Skeletal muscle satellite cell (primary cell): ENCODE results near the gene LANCL2.

Experiments
- H3K27me3 ChIP-seq: 2 replicates; pipeline ENCODE4 v1.7.0; 2013; ENCODE audit warnings: low read length; ENCODE audit not compliant: control insufficient read depth, insufficient read depth
- H3K36me3 ChIP-seq: 2 replicates; pipeline ENCODE4 v1.7.0; 2013; ENCODE audit warnings: mild to moderate bottlenecking, control low read depth, low read length; ENCODE audit not compliant: insufficient read depth
- H3K4me1 ChIP-seq: 2 replicates; pipeline ENCODE4 v1.7.0; 2013; ENCODE audit warnings: low read length; ENCODE audit not compliant: control insufficient read depth, insufficient read depth
- H3K4me2 ChIP-seq: 2 replicates; pipeline ENCODE4 v1.7.0; 2013; ENCODE audit warnings: mild to moderate bottlenecking, low read length
- H3K4me3 ChIP-seq: 2 replicates; pipeline ENCODE4 v1.7.0; 2013; ENCODE audit warnings: low read length
- H3K9ac ChIP-seq: 2 replicates; pipeline ENCODE4 v1.7.0; 2013; ENCODE audit warnings: mild to moderate bottlenecking, low read depth, low read length, moderate library complexity
- H3K9me3 ChIP-seq: replicated peaks from 2 replicates; pipeline ENCODE4 v1.7.0; 2013; ENCODE audit warnings: mild to moderate bottlenecking, control low read depth, low read length

LANCL2 gene

DNA sequence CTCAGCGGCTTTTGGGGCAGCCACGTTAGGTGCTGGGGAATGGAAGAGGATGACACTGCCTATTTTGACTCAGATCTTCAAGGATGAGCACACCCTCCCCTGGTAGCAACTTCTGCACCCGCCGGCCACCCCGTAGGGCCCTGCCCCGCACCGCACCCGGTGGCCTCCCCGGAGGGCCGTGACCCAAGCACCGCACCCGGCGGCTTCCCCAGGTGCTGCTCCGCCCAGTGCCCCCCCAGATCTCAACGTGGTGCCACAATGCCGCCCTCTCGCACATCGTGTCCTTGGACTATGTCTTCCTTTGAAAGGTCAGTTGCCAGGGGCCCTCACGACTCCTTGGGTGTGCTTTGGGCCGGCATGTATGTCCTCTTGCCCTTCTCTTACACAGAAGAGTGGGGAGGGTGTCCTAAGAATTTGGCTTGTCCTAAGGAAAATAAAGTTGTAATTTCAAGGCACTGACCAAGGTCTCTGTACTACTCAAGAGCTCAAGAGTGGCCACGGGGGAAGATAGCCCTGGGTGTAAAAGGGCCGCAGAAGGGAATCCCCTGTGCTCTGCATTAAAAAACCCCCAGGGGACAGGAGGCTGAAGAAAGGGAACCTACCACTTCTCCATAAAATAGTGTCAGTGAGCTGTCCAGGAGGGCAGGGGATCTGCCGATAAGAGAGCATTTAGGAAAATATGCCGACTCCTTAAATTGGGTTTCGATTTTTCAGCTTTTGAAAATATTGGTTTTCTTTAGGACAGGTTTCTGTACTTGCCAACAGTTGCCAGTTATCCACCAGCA is 1.6 kb upstream of the LANCL2 start:
- peaks cover 15% of the 10 kb centered on the region for H3K4me1 ChIP-seq
- H3K4me2 ChIP-seq, result no peak overlapping the region
- no peaks in the 10 kb centered on the region for H3K27me3 ChIP-seq
- no peaks in the 10 kb centered on the region for H3K36me3 ChIP-seq
- H3K4me3 ChIP-seq, result no peak overlapping the region
- H3K9me3 ChIP-seq, result no peaks in the 10 kb centered on the region
- H3K9ac ChIP-seq, result no peak overlapping the region

DNA sequence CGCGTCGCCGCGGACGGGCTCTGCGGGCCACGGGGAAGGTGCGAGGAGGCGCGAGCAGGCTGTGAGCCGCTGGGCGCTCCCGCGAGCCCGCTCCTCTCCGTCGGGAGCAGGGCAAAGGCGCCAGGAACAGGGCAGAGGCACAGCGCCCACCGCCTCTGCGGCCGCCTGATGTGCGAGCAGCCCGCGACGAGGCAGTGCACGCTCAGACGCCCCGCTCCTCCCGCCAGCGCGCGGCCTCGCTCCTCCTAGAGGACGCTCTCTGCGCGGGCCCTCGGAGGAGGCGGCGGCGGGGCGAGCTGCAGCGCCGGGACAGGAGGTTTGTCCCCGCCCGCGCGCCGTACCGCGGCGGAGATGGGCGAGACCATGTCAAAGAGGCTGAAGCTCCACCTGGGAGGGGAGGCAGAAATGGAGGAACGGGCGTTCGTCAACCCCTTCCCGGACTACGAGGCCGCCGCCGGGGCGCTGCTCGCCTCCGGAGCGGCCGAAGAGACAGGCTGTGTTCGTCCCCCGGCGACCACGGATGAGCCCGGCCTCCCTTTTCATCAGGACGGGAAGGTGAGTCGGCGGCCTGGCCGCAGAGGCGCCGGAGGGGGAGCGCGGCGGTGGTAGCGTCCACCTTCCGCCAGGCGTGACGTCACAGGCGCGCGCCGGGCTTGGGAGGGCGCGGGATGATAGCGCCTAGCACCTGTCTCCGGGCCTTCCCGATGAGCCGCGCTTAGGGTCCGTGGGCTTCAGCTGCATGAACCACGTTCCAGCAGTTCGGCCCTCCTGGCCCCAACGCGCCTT is 731 bp downstream of the LANCL2 start:
- H3K4me2 ChIP-seq, result peak overlapping the region; percentile 81
- H3K9me3 ChIP-seq, result no peaks in the 10 kb centered on the region
- H3K36me3 ChIP-seq, result no peaks in the 10 kb centered on the region
- H3K27me3 ChIP-seq, result no peaks in the 10 kb centered on the region
- peak overlapping the region; percentile 88 for H3K4me3 ChIP-seq
- peak overlapping the region; percentile 99 for H3K9ac ChIP-seq
- H3K4me1 ChIP-seq, result peaks cover 25% of the 10 kb centered on the region

- peak overlapping the region; percentile 88 for H3K4me3 ChIP-seq
- no peaks in the 10 kb centered on the region for H3K27me3 ChIP-seq
- peaks cover 25% of the 10 kb centered on the region for H3K4me1 ChIP-seq
- H3K9me3 ChIP-seq, result no peaks in the 10 kb centered on the region
- no peaks in the 10 kb centered on the region for H3K36me3 ChIP-seq
- H3K9ac ChIP-seq, result peak overlapping the region; percentile 99
- peak overlapping the region; percentile 81 for H3K4me2 ChIP-seq
Measured at GRCh38 chr7:55366461-55367070, 1.4 kb downstream of the LANCL2 start.

- Histone ChIP-seq H3K36me3 (no peaks in the 10 kb centered on the region), H3K4me2 (peak overlapping the region; percentile 81), H3K4me3 (peak overlapping the region; percentile 88), H3K9me3 (no peaks in the 10 kb centered on the region), H3K4me1 (peaks cover 25% of the 10 kb centered on the region), H3K27me3 (no peaks in the 10 kb centered on the region), H3K9ac (peak overlapping the region; percentile 99)
Measured at GRCh38 chr7:55367283-55367840, 2.2 kb downstream of the LANCL2 start.

DNA sequence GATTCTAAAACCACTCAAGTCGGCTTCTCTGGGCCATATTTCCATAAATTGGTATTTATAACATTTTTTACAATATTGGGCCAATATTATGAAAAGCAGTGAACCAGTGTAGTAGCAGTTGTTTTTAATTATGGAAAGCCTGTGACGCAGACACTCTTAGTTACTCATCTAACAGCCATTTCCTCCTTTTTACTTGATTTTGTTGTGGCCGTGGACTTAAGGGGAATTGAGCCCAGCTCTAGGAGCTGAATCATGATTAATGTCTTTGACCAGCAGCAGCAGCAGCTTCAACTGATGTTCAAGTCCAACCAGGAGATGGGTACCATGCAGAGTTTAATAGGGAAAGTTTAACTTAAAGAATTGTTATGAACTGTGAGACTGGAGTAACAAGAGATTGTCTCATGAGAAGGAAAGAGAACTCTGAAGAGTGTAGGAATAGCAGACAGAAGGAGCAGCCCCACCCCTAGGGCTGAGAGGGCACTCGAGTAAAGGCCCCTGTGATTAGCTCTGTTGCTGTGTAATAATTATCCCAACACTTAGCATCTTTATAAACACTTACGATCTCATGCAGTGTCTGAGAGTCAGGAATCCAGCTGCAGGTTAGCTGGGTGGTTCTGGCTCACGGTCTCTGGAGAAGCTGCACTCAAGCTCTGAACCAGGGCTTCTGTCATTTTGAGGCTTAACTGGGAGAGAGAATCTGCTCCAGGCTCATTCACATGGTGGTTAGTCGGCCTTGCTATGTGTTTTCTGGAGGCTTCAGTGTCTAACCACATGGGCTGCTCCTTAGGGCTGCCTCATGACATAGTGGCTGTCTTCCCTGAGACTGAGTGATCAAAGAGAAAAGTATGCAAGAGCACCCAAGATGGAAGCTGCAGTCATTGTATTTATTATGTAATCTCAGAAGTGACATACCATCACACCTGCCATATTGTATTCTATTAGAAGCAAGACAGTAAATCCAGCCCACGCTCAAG is 4.6 kb downstream of the LANCL2 start:
- Histone ChIP-seq H3K9me3 (no peaks in the 10 kb centered on the region), H3K36me3 (no peaks in the 10 kb centered on the region), H3K27me3 (no peaks in the 10 kb centered on the region), H3K4me3 (peak overlapping the region; percentile 33), H3K4me2 (peak overlapping the region; percentile 56), H3K4me1 (peaks cover 22% of the 10 kb centered on the region), H3K9ac (peak overlapping the region; percentile 62)

GRCh38 chr7:55374213-55374612 is 9.1 kb downstream of the LANCL2 start:
- Histone ChIP-seq H3K9me3 (no peaks in the 10 kb centered on the region), H3K4me3 (no peak overlapping the region), H3K4me1 (peaks cover 11% of the 10 kb centered on the region), H3K36me3 (no peaks in the 10 kb centered on the region), H3K27me3 (no peaks in the 10 kb centered on the region), H3K9ac (no peak overlapping the region), H3K4me2 (no peak overlapping the region)

- Histone ChIP-seq H3K4me2 (no peak overlapping the region), H3K36me3 (no peaks in the 10 kb centered on the region), H3K4me1 (peaks cover 3% of the 10 kb centered on the region), H3K27me3 (no peaks in the 10 kb centered on the region), H3K4me3 (no peak overlapping the region), H3K9ac (no peak overlapping the region), H3K9me3 (no peaks in the 10 kb centered on the region)
Measured at GRCh38 chr7:55375237-55375636, 10.1 kb downstream of the LANCL2 start.

DNA sequence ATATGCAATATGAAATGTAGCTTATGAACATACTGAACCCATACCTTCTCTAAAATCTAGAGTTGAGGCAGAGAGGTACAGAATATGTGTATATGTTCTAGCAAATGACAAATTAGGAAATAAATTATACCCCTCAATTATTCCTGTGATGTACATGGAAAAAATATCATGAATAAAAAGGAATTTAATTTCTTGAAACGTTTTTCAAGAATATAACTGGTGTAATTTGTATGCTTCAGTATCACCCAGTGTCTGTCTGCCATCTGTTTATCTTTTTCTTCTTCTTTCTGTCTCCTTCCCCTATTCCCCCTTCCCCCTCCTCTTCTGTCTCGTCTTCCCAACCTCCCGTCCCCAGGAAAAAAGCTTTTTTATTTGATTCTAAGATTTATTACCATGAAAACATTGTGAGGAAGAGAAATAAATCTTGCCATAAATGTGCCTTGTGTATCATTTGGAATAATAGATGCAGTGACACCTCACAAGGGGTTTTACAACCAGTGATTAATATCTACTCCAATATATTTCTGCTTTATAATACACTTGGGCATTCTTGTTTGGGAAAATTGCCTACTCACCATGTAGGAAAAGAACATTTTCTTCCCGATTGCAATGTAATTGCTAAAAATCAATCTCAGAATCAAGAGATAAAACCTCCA is 12.2 kb downstream of the LANCL2 start:
- Histone ChIP-seq H3K9ac (no peak overlapping the region), H3K36me3 (no peaks in the 10 kb centered on the region), H3K9me3 (no peaks in the 10 kb centered on the region), H3K4me2 (no peak overlapping the region), H3K27me3 (no peaks in the 10 kb centered on the region), H3K4me1 (no peaks in the 10 kb centered on the region), H3K4me3 (no peak overlapping the region)

- Histone ChIP-seq H3K9me3 (no peaks in the 10 kb centered on the region), H3K27me3 (no peaks in the 10 kb centered on the region), H3K9ac (no peak overlapping the region), H3K4me3 (no peak overlapping the region), H3K4me1 (no peaks in the 10 kb centered on the region), H3K36me3 (no peaks in the 10 kb centered on the region), H3K4me2 (no peak overlapping the region)
Measured at GRCh38 chr7:55379285-55379684, 14.1 kb downstream of the LANCL2 start.

GRCh38 chr7:55381189-55381588 is 16.1 kb downstream of the LANCL2 start:
- H3K9me3 ChIP-seq, result no peaks in the 10 kb centered on the region
- no peak overlapping the region for H3K4me3 ChIP-seq
- no peaks in the 10 kb centered on the region for H3K4me1 ChIP-seq
- no peaks in the 10 kb centered on the region for H3K36me3 ChIP-seq
- H3K4me2 ChIP-seq, result no peak overlapping the region
- H3K9ac ChIP-seq, result no peak overlapping the region
- H3K27me3 ChIP-seq, result no peaks in the 10 kb centered on the region
